Stimulated activated CD4-positive, alpha-beta T cell treated with anti-CD3 and anti-CD28 coated beads, Interleukin-15, amount 100 ng/mL, for 1 hour (primary cell): ENCODE measurements around the gene KATNAL1.
"Not testable (repeated sequence)": the region's sequence is repeated elsewhere in the genome, so short reads cannot be mapped to it uniquely, and the experiment has no call there.

Experiments
- DNase-seq, 2 donors: peaks; one replicate each; pipeline ENCODE4 v3.0.0-alpha.2; 2020; ENCODE audit warnings: low read depth in 1 of 2, low spot score in 1 of 2

KATNAL1 gene

DNA sequence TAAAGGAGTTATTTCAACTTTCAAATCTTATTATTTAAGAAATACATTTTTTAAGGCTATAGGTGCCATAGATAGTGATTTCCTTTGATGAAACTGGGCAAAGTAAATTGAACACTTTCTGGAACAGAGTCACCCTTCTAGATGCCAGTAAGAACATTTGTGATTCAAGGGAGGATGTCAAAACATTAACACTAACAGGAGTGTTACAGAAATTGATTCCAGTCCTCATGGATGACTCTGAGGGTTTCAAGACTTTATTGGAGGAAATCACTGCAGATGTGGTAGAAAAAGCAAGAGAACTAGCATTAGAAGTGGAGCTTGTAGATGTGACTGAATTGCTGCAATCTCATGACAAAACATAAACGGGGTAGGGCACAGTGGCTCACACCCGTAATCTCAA lies 12.2 kb downstream of the KATNAL1 start:
- no peak for DNase-seq

GRCh38 chr13:30294004-30294403 lies 13.3 kb downstream of the KATNAL1 start:
- no peak for DNase-seq

- no peak for DNase-seq
These were observed 15.0 kb downstream of the KATNAL1 start for GRCh38 chr13:30292325-30292724.

DNA sequence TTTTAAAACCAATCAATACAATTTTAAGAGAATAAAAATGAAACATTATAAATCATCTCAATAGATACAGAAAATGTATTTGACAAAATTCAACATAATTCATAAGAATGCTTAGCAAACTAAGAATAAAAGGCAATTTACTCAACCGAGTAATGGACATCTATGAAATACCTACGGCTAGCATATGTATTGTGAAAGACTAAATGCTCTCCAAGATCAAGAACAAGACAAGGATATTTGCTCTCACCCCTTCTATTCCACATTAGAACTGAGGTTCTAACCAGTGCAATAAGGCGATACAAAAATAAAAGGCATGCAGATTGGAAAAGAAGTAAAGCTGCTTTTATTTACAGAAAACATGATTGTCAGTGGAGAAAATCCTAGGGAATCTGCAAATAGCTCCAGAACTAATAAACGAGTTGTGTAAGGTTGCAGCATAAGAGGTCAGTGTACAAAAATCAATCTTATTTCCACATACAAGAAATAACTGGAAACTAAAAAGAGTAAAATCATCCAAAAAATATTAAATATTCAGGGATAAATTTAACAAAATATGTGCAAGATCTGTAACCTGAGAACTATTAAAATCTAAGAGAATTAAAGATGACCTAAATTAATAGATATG lies 16.4 kb downstream of the KATNAL1 start:
- no peak for DNase-seq

DNA sequence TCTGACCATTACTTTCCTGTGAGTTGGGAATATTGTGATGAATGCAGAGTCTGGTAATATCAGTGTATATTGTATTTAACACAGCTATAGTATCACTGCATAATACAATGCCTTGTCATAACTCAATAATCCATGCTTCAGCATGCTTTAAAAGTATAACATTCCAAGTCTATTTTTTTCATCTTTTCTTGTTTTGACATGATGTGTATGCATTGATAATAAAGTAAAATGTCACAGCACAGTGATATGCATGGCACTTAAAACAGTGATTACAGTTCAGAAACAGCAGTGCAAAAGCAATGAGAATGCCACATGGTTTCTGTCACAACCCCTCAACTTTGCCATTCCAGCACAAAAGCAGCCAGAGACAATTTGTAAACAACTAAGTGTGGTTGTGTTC lies 17.8 kb downstream of the KATNAL1 start:
- DNase-seq: no peak

GRCh38 chr13:30286059-30286458 lies 21.3 kb downstream of the KATNAL1 start:
- DNase-seq: not testable (repeated sequence)

DNA sequence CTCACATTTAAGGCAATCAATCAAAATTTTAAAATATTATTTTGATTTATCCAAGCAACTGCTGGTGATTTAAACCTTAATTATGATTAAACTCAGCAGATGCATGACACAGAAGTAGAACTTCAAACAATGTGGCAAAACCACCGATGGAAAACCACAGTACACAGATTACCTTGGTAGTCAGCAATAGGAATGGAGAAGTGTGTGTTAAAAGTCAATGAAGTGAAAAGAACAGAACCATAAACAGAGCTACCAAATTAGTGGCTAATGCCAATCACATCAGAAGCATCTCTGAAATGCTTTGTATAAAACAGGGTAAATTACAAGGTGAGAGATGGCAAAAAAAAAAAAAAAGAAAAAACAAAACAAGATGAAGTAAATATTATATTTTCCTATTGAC lies 31.2 kb downstream of the KATNAL1 start:
- DNase-seq: no peak

DNA sequence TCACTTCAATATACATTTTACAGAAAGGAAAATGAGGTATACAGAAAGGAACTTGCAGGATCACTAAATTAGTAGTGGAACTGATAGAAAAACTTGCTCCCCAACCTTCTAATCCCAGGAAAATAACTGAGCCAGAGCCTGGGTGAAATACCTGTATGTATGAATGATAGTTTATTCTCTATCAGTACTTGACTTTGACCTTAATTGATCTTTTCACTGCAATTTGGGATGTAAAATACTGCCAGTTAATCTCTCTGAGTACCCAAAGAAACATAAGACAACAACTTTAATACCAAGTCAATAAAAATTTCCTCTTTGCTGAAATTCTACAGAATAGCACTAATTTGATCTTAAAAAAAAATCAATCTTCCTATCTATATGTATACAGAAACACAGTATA lies 33.3 kb downstream of the KATNAL1 start:
- DNase-seq: no peak

- DNase-seq: not testable (repeated sequence)
These were observed 37.3 kb downstream of the KATNAL1 start for GRCh38 chr13:30270035-30270434.

- DNase-seq: no peak
These were observed 38.7 kb downstream of the KATNAL1 start for GRCh38 chr13:30268673-30269072.

DNA sequence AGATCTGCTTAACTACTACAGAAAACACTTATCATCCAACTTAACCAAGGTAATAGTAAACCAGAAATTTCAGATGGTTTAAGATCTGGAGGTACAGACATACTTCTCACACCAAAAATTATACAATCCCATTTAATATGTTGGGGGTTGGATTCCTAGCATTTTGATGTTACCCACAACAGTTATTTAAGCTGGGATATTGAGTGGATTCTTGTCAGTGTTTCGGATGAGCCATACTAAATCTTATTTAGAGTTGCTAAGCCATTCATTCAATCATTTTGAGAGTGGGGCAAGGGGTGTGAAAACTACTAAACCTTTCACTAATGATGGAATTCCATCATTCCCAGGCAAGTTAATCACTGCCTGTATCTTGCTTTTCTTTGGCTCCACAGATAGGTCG lies 40.6 kb downstream of the KATNAL1 start:
- DNase-seq: no peak

DNA sequence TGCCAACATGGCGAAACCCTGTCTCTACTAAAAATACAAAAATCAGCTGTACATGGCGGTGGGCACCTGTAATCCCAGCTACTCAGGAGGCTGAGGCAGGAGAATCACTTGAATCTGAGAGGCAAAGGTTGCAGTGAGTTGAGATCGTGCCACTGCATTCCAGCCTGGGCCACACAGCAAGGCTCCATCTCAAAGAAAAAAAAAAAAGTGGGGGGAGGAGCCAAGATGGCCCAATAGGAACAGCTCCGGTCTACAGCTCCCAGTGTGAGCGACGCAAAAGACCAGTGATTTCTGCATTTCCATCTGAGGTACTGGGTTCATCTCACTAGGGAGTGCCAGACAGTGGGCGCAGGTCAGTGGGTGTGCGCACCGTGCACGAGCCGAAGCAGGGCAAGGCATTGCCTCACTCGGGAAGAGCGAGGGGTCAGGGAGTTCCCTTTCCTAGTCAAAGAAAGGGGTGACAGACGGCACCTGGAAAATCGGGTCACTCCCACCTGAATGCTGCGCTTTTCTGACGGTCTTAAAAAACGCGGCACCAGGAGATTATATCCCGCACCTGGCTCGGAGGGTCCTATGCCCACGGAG lies 48.1 kb downstream of the KATNAL1 start:
- not testable (repeated sequence) for DNase-seq

GRCh38 chr13:30257468-30258099 lies 49.8 kb downstream of the KATNAL1 start:
- DNase-seq: no peak

- DNase-seq: no peak
These were observed 50.5 kb downstream of the KATNAL1 start for GRCh38 chr13:30256713-30257467.

DNA sequence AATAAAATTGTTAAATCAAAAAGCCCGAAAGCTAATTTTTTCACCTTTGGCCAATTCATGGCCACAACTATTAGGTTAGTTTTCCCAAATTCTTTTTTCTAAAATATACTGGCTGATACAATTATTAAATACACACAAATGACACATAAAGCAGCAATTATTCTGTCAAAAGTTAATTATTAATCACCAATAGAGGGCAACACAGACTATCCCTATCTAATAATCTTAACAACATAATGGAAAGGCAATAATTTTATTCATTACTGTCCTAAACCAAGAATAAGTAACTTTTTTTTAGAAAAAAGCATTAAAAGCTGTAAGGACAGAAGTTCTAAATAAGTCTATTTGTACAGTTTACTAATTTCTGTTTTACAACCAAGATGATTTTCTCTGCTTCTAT lies 51.7 kb downstream of the KATNAL1 start:
- no peak for DNase-seq

GRCh38 chr13:30253830-30254229 lies 53.5 kb downstream of the KATNAL1 start:
- no peak for DNase-seq

GRCh38 chr13:30247406-30247805 lies 59.9 kb downstream of the KATNAL1 start:
- DNase-seq: no peak

DNA sequence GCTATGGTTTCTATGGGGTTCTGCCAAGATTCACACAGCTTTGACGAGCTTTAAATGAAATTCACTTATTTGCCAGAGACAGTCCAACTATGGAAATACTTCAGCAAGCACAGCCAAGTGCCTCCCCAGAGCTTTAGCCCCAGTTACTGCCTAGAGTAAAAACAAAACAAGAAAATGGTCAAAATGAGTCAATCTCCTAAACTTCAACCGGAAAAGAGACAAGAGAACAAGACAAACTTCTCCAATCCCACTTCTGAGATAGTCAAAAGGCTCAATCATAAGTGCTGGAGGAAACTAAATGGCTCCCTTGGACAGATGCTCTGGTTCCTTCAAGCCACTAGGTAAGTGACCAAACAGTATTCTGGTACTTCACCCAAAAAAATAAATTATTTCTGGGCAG lies 65.8 kb downstream of the KATNAL1 start:
- DNase-seq: no peak

DNA sequence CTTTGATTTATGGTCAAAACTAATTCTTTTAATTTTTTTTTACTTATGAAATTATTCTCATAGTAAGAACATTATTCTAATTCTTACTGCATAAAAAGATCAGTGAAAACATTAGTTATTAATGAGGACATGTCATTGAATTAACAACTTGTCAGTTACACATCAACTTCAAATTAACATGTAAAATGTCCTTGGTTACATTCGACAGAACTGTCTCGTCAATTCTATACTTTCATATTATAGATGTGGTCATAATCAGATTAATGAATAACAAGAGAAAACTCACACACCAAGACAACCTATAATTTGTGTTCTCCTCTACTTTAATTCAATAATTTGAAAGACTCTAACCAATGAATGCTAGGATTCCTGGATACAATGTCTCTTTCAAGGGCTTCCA lies 66.7 kb downstream of the KATNAL1 start:
- DNase-seq: no peak

GRCh38 chr13:30235216-30235615 lies 72.1 kb downstream of the KATNAL1 start:
- DNase-seq: no peak

GRCh38 chr13:30234619-30235162 lies 72.7 kb downstream of the KATNAL1 start:
- no peak for DNase-seq

DNA sequence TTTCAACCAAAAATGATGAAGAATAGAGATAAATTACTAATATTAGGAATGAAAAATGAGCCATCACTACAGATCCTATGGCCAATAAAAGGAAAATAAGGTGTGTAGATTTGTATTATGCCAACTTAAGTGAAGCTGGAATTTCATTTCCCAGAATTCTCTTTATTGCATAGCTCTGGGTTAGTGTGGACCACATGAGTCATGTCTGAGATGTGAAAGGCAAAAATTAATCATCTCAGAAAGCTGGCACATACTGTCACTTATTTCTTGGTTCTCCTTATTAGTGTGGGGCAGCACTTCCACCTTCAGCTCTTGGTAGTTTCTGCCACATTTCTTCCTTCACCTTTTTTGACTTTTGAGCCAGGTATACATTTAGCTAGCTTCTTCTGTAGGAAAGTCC lies 82.6 kb downstream of the KATNAL1 start:
- DNase-seq: no peak
